ENCODE data around the gene CISD1. TPM values are rescaled to one million over a fixed set of nuclear protein-coding genes. Genes with fewer than 3 reads are reported as not detected.
A peak's percentile ranks its signal among the peaks of the same experiment; 100 is the strongest.

CISD1 gene
- total and polyA plus RNA-seq, 9 of the 15 experiments (the other 6 are each of a cell fraction or from before 2014, with no cell fraction given), result 35.8 to 342 (median 118) TPM

GRCh38 chr10:58266826-58267712 lies 1.9 kb upstream of the CISD1 start (continued):
- TF ChIP-seq ZNF785 (CRISPR knock-in tag; IDR thresholded peaks at IDR 0.05) (no peak), BCL6 (CRISPR knock-in tag; IDR thresholded peaks at IDR 0.05) (no peak), ZNF589 (CRISPR knock-in tag; IDR thresholded peaks at IDR 0.05; ENCODE audit: low read depth) (no peak), ZKSCAN8 (CRISPR knock-in tag; IDR thresholded peaks at IDR 0.05) (no peak), SMAD2 (IDR thresholded peaks at IDR 0.05; ENCODE audit: low read depth, low read length) (no peak), KDM2B (CRISPR knock-in tag; IDR thresholded peaks at IDR 0.05) (0 out of 2 replicates have a peak, but pooled peaks have one; percentile 2), PTBP1 (IDR thresholded peaks at IDR 0.05; ENCODE audit: low read depth, low read length) (no peak), PHF8 (IDR thresholded peaks at IDR 0.05; ENCODE audit: borderline replicate concordance, low read length) (peak; percentile 52; the same call in 1 of the 2 replicates), ZNF644 (tag; IDR thresholded peaks at IDR 0.05; ENCODE audit: low read depth) (no peak), TAF7 (tag; IDR thresholded peaks at IDR 0.05) (no peak), TAL1 (IDR thresholded peaks at IDR 0.05) (no peak), IRF1 (CRISPR knock-in tag; IDR thresholded peaks at IDR 0.05; ENCODE audit: borderline replicate concordance) (no peak), HLTF (IDR thresholded peaks at IDR 0.05) (no peak), ETV6 (IDR thresholded peaks at IDR 0.05; ENCODE audit: borderline replicate concordance in 1 of 2, low read depth in 2 of 2, low read length in 1 of 2) (no peak), ETV6 (CRISPR knock-in tag; IDR thresholded peaks at IDR 0.05; ENCODE audit: borderline replicate concordance) (no peak), RBM39 (optimal IDR thresholded peaks at IDR 0.05; ENCODE audit: low read depth, low read length) (no peak)
- TF ChIP-seq, protein P1, sequence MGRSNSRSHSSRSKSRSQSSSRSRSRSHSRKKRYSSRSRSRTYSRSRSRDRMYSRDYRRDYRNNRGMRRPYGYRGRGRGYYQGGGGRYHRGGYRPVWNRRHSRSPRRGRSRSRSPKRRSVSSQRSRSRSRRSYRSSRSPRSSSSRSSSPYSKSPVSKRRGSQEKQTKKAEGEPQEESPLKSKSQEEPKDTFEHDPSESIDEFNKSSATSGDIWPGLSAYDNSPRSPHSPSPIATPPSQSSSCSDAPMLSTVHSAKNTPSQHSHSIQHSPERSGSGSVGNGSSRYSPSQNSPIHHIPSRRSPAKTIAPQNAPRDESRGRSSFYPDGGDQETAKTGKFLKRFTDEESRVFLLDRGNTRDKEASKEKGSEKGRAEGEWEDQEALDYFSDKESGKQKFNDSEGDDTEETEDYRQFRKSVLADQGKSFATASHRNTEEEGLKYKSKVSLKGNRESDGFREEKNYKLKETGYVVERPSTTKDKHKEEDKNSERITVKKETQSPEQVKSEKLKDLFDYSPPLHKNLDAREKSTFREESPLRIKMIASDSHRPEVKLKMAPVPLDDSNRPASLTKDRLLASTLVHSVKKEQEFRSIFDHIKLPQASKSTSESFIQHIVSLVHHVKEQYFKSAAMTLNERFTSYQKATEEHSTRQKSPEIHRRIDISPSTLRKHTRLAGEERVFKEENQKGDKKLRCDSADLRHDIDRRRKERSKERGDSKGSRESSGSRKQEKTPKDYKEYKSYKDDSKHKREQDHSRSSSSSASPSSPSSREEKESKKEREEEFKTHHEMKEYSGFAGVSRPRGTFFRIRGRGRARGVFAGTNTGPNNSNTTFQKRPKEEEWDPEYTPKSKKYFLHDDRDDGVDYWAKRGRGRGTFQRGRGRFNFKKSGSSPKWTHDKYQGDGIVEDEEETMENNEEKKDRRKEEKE (IDR thresholded peaks at IDR 0.05; ENCODE audit: borderline replicate concordance in 1 of 2, control insufficient read depth in 1 of 2, low read depth in 2 of 2, low read length in 1 of 2), result no peak
- TF ChIP-seq, protein P2, sequence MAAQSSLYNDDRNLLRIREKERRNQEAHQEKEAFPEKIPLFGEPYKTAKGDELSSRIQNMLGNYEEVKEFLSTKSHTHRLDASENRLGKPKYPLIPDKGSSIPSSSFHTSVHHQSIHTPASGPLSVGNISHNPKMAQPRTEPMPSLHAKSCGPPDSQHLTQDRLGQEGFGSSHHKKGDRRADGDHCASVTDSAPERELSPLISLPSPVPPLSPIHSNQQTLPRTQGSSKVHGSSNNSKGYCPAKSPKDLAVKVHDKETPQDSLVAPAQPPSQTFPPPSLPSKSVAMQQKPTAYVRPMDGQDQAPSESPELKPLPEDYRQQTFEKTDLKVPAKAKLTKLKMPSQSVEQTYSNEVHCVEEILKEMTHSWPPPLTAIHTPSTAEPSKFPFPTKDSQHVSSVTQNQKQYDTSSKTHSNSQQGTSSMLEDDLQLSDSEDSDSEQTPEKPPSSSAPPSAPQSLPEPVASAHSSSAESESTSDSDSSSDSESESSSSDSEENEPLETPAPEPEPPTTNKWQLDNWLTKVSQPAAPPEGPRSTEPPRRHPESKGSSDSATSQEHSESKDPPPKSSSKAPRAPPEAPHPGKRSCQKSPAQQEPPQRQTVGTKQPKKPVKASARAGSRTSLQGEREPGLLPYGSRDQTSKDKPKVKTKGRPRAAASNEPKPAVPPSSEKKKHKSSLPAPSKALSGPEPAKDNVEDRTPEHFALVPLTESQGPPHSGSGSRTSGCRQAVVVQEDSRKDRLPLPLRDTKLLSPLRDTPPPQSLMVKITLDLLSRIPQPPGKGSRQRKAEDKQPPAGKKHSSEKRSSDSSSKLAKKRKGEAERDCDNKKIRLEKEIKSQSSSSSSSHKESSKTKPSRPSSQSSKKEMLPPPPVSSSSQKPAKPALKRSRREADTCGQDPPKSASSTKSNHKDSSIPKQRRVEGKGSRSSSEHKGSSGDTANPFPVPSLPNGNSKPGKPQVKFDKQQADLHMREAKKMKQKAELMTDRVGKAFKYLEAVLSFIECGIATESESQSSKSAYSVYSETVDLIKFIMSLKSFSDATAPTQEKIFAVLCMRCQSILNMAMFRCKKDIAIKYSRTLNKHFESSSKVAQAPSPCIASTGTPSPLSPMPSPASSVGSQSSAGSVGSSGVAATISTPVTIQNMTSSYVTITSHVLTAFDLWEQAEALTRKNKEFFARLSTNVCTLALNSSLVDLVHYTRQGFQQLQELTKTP (IDR thresholded peaks at IDR 0.05; ENCODE audit: low read depth in 1 of 2, partially characterized antibody in 2 of 2), result no peak
